GM19397 (cell line): Measurements from ENCODE around the gene SCN2A.
"Not testable (repeated sequence)": the region's sequence is repeated elsewhere in the genome, so short reads cannot be mapped to it uniquely, and the experiment has no call there.

Experiments
- ATAC-seq: cut with Tn5 transposase; IDR thresholded peaks from one replicate; pipeline ENCODE4 v1.9.1; 2021; ENCODE audit warnings: mild to moderate bottlenecking, moderate library complexity; ENCODE audit not compliant: unreplicated experiment

SCN2A gene

GRCh38 chr2:165251366-165251765 is 12.2 kb downstream of the SCN2A start:
- no peak for ATAC-seq

- no peak for ATAC-seq
These were observed 14.0 kb downstream of the SCN2A start for GRCh38 chr2:165253178-165253577.

GRCh38 chr2:165256618-165257017 is 17.4 kb downstream of the SCN2A start:
- no peak for ATAC-seq

- not testable (repeated sequence) for ATAC-seq
These were observed 21.1 kb downstream of the SCN2A start for GRCh38 chr2:165260347-165260746.

- no peak for ATAC-seq
These were observed 29.5 kb downstream of the SCN2A start for GRCh38 chr2:165268754-165269153.

- no peak for ATAC-seq
These were observed 34.0 kb downstream of the SCN2A start for GRCh38 chr2:165273176-165273575.

- ATAC-seq: no peak
These were observed 35.5 kb downstream of the SCN2A start for GRCh38 chr2:165274698-165275097.

GRCh38 chr2:165275932-165276331 is 36.7 kb downstream of the SCN2A start:
- no peak for ATAC-seq

- ATAC-seq: no peak
These were observed 38.1 kb downstream of the SCN2A start for GRCh38 chr2:165277295-165277694.

GRCh38 chr2:165277860-165278656 is 38.8 kb downstream of the SCN2A start:
- no peak for ATAC-seq

GRCh38 chr2:165280356-165280755 is 41.1 kb downstream of the SCN2A start:
- ATAC-seq: no peak

GRCh38 chr2:165281387-165281786 is 42.2 kb downstream of the SCN2A start:
- no peak for ATAC-seq

- no peak for ATAC-seq
These were observed 44.1 kb downstream of the SCN2A start for GRCh38 chr2:165283342-165283741.

GRCh38 chr2:165287094-165287778 is 48.0 kb downstream of the SCN2A start:
- ATAC-seq: no peak

- ATAC-seq: no peak
These were observed 49.9 kb downstream of the SCN2A start for GRCh38 chr2:165289069-165289468.

- ATAC-seq: peak; percentile 100
These were observed 54.5 kb downstream of the SCN2A start for GRCh38 chr2:165293440-165294420.

- ATAC-seq: no peak
These were observed 55.7 kb downstream of the SCN2A start for GRCh38 chr2:165294912-165295311.

GRCh38 chr2:165295643-165296042 is 56.4 kb downstream of the SCN2A start:
- no peak for ATAC-seq

- ATAC-seq: no peak
These were observed 66.3 kb downstream of the SCN2A start for GRCh38 chr2:165305391-165306096.

- ATAC-seq: no peak
These were observed 68.1 kb downstream of the SCN2A start for GRCh38 chr2:165307317-165307716.

GRCh38 chr2:165311949-165312348 is 72.7 kb downstream of the SCN2A start:
- ATAC-seq: no peak
